Measurements from ENCODE around the gene HNRNPL. TPM values are rescaled to one million over a fixed set of nuclear protein-coding genes. Genes with fewer than 3 reads are reported as not detected.
"Not testable (repeated sequence)": the region's sequence is repeated elsewhere in the genome, so short reads cannot be mapped to it uniquely, and the experiment has no call there.

HNRNPL gene
- total RNA-seq, 1 donor from 2014 or later = 172 TPM

DNA sequence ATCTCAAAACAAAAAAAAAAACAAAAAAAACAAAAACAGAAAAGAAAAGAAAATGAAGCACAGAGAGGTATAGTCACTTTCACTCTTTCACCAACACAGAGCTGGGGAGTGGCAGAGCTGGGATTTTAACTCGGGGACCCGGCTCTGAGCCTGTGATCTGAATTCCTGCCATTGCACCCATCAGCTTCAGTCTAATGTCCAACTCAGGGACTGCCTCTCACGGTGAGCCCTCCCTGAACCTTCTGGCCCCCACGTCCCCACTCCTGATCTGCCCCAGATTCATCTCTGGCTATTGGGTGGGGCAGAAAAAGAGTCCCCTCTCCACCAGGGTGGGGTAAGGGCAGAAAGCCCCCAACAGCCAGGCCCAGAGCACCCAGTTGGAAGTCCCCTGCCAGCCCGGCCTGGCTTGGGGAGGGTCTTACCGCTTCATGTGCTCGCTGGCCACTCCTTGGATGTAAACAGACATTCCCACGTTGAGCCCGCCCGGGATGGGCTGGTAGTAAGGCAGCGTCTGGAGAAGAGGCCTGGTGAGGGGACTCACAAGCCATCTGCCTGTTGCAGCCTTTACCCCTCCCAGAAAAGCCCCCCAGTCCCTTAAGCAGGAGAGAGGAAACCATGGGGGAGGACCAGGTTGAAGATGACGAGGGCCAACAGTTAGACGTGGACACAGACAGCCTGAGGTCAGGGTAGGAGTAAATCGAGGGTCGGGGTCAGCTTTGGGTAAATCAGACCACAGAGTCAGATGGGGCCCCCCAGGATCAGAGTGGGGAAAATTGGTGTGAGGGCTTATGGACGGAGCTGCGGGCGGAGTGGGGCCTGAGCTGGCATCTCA is 37.6 kb downstream of the HNRNPL start:
- H3K36me3 ChIP-seq (ENCODE audit: control insufficient read depth, insufficient read depth, low read length) = peaks cover 4% of the 10 kb centered on the region
- no peak overlapping the region for H3K4me3 ChIP-seq (ENCODE audit: low read depth, low read length)
- TF ChIP-seq, protein P1, sequence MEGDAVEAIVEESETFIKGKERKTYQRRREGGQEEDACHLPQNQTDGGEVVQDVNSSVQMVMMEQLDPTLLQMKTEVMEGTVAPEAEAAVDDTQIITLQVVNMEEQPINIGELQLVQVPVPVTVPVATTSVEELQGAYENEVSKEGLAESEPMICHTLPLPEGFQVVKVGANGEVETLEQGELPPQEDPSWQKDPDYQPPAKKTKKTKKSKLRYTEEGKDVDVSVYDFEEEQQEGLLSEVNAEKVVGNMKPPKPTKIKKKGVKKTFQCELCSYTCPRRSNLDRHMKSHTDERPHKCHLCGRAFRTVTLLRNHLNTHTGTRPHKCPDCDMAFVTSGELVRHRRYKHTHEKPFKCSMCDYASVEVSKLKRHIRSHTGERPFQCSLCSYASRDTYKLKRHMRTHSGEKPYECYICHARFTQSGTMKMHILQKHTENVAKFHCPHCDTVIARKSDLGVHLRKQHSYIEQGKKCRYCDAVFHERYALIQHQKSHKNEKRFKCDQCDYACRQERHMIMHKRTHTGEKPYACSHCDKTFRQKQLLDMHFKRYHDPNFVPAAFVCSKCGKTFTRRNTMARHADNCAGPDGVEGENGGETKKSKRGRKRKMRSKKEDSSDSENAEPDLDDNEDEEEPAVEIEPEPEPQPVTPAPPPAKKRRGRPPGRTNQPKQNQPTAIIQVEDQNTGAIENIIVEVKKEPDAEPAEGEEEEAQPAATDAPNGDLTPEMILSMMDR (IDR thresholded peaks at IDR 0.05; ENCODE audit: insufficient read depth, low read length, severe bottlenecking) = no peak
- FAIRE-seq = no peak
- DNase-seq (ENCODE audit: low read depth) = no peak
- H3K27me3 ChIP-seq (ENCODE audit: control insufficient read depth, insufficient read depth, low read length) = no peaks in the 10 kb centered on the region

DNA sequence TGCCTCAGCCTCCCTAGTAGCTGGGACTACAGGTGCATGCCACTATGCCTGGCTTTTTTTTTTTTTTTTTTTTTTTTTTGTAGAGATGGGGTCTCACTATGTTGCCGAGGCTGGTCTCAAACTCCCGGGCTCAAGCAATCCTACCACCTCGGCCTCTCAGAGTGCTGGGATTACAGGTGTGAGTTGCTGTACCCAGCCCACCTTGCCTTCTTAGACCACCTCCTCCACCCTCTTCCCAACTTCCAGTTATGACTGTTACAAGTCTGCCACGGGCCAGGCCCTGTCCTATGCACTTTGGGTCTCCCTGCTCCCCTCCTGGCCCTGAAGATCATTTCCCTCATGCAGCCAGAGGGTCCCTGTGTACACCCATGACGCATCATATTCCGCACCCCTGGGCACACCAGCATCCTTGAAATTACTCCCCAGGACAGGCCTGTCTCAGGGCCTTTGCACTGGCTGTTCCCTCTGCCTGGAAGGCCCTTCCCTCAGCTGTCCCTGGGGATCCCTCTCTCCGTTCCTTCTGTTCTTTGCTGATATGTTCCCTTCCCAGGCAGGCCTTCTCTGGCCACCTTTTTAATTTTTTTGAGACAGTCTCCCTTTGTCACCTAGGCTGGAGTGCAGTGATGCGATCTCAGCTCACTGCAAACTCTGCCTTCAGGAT is 40.1 kb downstream of the HNRNPL start:
- Histone ChIP-seq H3K36me3 (ENCODE audit: control insufficient read depth, insufficient read depth, low read length) (no peaks in the 10 kb centered on the region), H3K4me3 (ENCODE audit: low read depth, low read length) (no peak overlapping the region), H3K27me3 (ENCODE audit: control insufficient read depth, insufficient read depth, low read length) (no peaks in the 10 kb centered on the region)
- TF ChIP-seq, protein P1 (IDR thresholded peaks at IDR 0.05; ENCODE audit: insufficient read depth, low read length, severe bottlenecking) = no peak
- no peak for DNase-seq (ENCODE audit: low read depth)
- FAIRE-seq = no peak

- Histone ChIP-seq H3K27me3 (ENCODE audit: control insufficient read depth, insufficient read depth, low read length) (no peaks in the 10 kb centered on the region), H3K36me3 (ENCODE audit: control insufficient read depth, insufficient read depth, low read length) (no peaks in the 10 kb centered on the region), H3K4me3 (ENCODE audit: low read depth, low read length) (no peak overlapping the region)
- DNase-seq (ENCODE audit: low read depth) = no peak
- FAIRE-seq = no peak
- TF ChIP-seq, protein P1 (IDR thresholded peaks at IDR 0.05; ENCODE audit: insufficient read depth, low read length, severe bottlenecking) = no peak
These were observed 41.0 kb downstream of the HNRNPL start for GRCh38 chr19:38808741-38809140.

DNA sequence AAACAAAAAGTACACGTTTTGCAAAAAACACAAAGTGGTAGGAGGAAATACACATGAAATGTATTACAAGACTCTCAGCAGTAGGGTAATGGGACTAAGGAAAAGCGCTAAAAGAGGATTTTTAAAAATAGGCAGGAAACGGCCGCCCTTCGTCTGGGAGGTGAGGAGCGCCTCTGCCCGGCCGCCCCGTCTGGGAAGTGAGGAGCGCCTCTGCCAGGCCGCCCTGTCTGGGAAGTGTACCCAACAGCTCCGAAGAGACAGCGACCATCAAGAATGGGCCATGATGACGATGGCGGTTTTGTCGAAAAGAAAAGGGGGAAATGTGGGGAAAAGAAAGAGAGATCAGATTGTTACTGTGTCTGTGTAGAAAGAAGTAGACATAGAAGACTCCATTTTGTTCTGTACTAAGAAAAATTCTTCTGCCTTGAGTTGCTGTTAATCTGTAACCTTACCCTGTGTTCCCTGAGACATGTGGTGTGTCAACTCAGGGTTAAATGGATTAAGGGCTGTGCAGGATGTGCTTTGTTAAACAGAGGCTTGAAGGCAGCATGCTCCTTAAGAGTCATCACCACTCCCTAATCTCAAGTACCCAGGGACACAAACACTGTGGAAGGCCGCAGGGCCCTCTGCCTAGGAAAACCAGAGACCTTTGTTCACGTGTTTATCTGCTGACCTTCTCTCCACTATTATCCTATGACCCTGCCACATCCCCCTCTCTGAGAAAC is 42.2 kb downstream of the HNRNPL start:
- DNase-seq (ENCODE audit: low read depth) = peak; percentile 70
- FAIRE-seq = not testable (repeated sequence)

GRCh38 chr19:38806371-38806770 is 43.4 kb downstream of the HNRNPL start:
- DNase-seq (ENCODE audit: low read depth) (no peak), FAIRE-seq (no peak)
- no peak overlapping the region for H3K4me3 ChIP-seq (ENCODE audit: low read depth, low read length)
- H3K36me3 ChIP-seq (ENCODE audit: control insufficient read depth, insufficient read depth, low read length) = no peaks in the 10 kb centered on the region
- no peaks in the 10 kb centered on the region for H3K27me3 ChIP-seq (ENCODE audit: control insufficient read depth, insufficient read depth, low read length)
- TF ChIP-seq, protein P1 (IDR thresholded peaks at IDR 0.05; ENCODE audit: insufficient read depth, low read length, severe bottlenecking) = no peak

More for the DNA sequence above, 42.2 kb downstream of the HNRNPL start:
- not testable (repeated sequence) for H3K27me3 ChIP-seq (ENCODE audit: control insufficient read depth, insufficient read depth, low read length); H3K4me3 ChIP-seq (ENCODE audit: low read depth, low read length); H3K36me3 ChIP-seq (ENCODE audit: control insufficient read depth, insufficient read depth, low read length)

GRCh38 chr19:38805180-38805579 is 44.6 kb downstream of the HNRNPL start:
- DNase-seq (ENCODE audit: low read depth) = peak; percentile 59
- H3K4me3 ChIP-seq (ENCODE audit: low read depth, low read length) = no peak overlapping the region
- FAIRE-seq = no peak
- H3K27me3 ChIP-seq (ENCODE audit: control insufficient read depth, insufficient read depth, low read length) = no peaks in the 10 kb centered on the region
- TF ChIP-seq, protein P1 (IDR thresholded peaks at IDR 0.05; ENCODE audit: insufficient read depth, low read length, severe bottlenecking) = no peak
- no peaks in the 10 kb centered on the region for H3K36me3 ChIP-seq (ENCODE audit: control insufficient read depth, insufficient read depth, low read length)

Data from bronchial epithelial cell (primary cell).